PC-3 (cell line): ENCODE results near the gene ITGAE. TPM values are rescaled to one million over a fixed set of nuclear protein-coding genes. Genes with fewer than 3 reads are reported as not detected.
A peak's percentile ranks its signal among the peaks of the same experiment; 100 is the strongest.

ENCODE experiments used
- ATAC-seq: fragments of 200-7000 bp; cut with Tn5 transposase; 2 replicates; pipeline ENCODE4 v1.9.1; 2020; ENCODE audit warnings: mild to moderate bottlenecking, moderate library complexity
- BruUV-seq: library from RNA; stranded (reverse); fragments of 400-500 nt; replicated peaks from 2 replicates; lab custom pipeline; 2021; lab: Mats Ljungman, UMichigan
- CTCF ChIA-PET: fragments of 300-600 bp; sonication (Branson Sonifier 250); formaldehyde crosslinking; loops from one replicate; lab custom pipeline; 2022; ENCODE audit warnings: antibody characterized with exemption; lab: Charles Lee
- POLR2A ChIA-PET: fragments of 300-600 bp; sonication (Branson Sonifier 250); formaldehyde crosslinking; loops from one replicate; lab custom pipeline; 2022; ENCODE audit warnings: antibody characterized with exemption; ENCODE audit not compliant: unreplicated experiment; lab: Charles Lee
- DNase-seq: peaks from one replicate; pipeline ENCODE4 v3.0.0-alpha.2; 2015
- H2AFZ ChIP-seq: fragments of 300-600 bp; sonication (generic); 2 replicates; pipeline ENCODE4 v1.6.0; 2016; ENCODE audit warnings: antibody characterized with exemption, low read length
- H3F3A ChIP-seq: fragments of 300-600 bp; sonication (generic); one replicate; pipeline ENCODE4 v1.6.0; 2017; ENCODE audit warnings: antibody characterized with exemption, low read length, control low read depth, mild to moderate bottlenecking; ENCODE audit not compliant: unreplicated experiment
- H3K27ac ChIP-seq: fragments of 300-600 bp; sonication (generic); 2 replicates; pipeline ENCODE4 v1.5.1; 2016; ENCODE audit warnings: mild to moderate bottlenecking, low read length
- H3K27me3 ChIP-seq: fragments of 300-600 bp; sonication (generic); 2 replicates; pipeline ENCODE4 v1.6.1; 2016; ENCODE audit warnings: low read length, mixed read lengths
- H3K36me3 ChIP-seq: fragments of 300-600 bp; sonication (generic); 2 replicates; pipeline ENCODE4 v1.6.1; 2016; ENCODE audit warnings: low read depth, mixed run types, low read length, mixed read lengths
- H3K4me1 ChIP-seq: fragments of 300-600 bp; sonication (generic); 2 replicates; pipeline ENCODE4 v1.5.1; 2016; ENCODE audit warnings: low read length; ENCODE audit not compliant: insufficient read depth
- H3K4me2 ChIP-seq: fragments of 300-600 bp; sonication (generic); 2 replicates; pipeline ENCODE4 v1.6.0; 2016; ENCODE audit warnings: low read length
- H3K4me3 ChIP-seq: fragments of 300-600 bp; sonication (generic); 2 replicates; pipeline ENCODE4 v1.5.1; 2016; ENCODE audit warnings: mild to moderate bottlenecking, low read length, mixed read lengths
- H3K79me2 ChIP-seq: fragments of 300-600 bp; sonication (generic); 2 replicates; pipeline ENCODE4 v1.6.1; 2017; ENCODE audit warnings: low read length, mixed read lengths
- H3K9ac ChIP-seq: fragments of 300-600 bp; sonication (generic); 2 replicates; pipeline ENCODE4 v1.6.0; 2016; ENCODE audit warnings: mild to moderate bottlenecking, low read length
- H3K9me2 ChIP-seq: fragments of 300-600 bp; sonication (generic); replicated peaks from 2 replicates; pipeline ENCODE4 v1.6.1; 2016; ENCODE audit warnings: mixed run types, low read length, mixed read lengths
- H3K9me3 ChIP-seq: fragments of 300-600 bp; sonication (generic); 2 replicates; pipeline ENCODE4 v1.6.1; 2016; ENCODE audit warnings: low read length, mixed read lengths
- H4K20me1 ChIP-seq: fragments of 300-600 bp; sonication (generic); 2 replicates; pipeline ENCODE4 v1.6.1; 2016; ENCODE audit warnings: low read length, mixed read lengths
- CTCF ChIP-seq: fragments of 300-600 bp; sonication (generic); conservative IDR thresholded peaks from 2 replicates; pipeline ENCODE4 v1.5.1; 2017; ENCODE audit warnings: antibody characterized with exemption, low read depth, mild to moderate bottlenecking, low read length
- EZH2 ChIP-seq: fragments of 300-600 bp; sonication (generic); IDR thresholded peaks from one replicate; pipeline ENCODE4 v1.6.1; 2017; ENCODE audit warnings: antibody characterized with exemption, mild to moderate bottlenecking, low read length; ENCODE audit not compliant: unreplicated experiment
- EZH2phosphoT487 ChIP-seq: fragments of 300-600 bp; sonication (generic); IDR thresholded peaks from 2 replicates; pipeline ENCODE4 v1.6.1; 2018; ENCODE audit warnings: mild to moderate bottlenecking, antibody characterized with exemption, low read length, borderline replicate concordance
- intact Hi-C: fragments of 100-400 bp; cut with micrococcal nuclease; formaldehyde crosslinking; loops from 2 replicates; pipeline ENCODE4 v1.9.0; 2023
- total RNA-seq: library from RNA; depleted of rRNA; stranded (reverse); fragments of >200 nt; gene quantifications from 2 replicates; pipeline ENCODE4 v1.2.3, GENCODE V29; 2014

The ITGAE gene
- total RNA-seq, 1 experiment from 2014 or later = 42.0 TPM

- intact Hi-C loops = no loop called here
- TF ChIP-seq CTCF (no peak), EZH2 (no peak), EZH2phosphoT487 (no peak)
- POLR2A ChIA-PET = no interaction called here
- Histone ChIP-seq H3K9me2 (no peaks in the 10 kb centered on the region), H2AFZ (no peak overlapping the region), H3F3A (no peaks in the 10 kb centered on the region), H3K79me2 (no peaks in the 10 kb centered on the region), H3K4me3 (no peak overlapping the region), H3K27me3 (no peaks in the 10 kb centered on the region), H3K27ac (no peak overlapping the region), H3K9me3 (no peaks in the 10 kb centered on the region), H3K9ac (no peak overlapping the region), H3K4me2 (no peak overlapping the region), H4K20me1 (no peaks in the 10 kb centered on the region), H3K36me3 (no peaks in the 10 kb centered on the region; the same call in 1 of the 2 replicates), H3K4me1 (no peaks in the 10 kb centered on the region)
- CTCF ChIA-PET = no interaction called here
- DNase-seq = no peak
- no peak for ATAC-seq
- BruUV-seq = no TSS peak
Measured at GRCh38 chr17:3688027-3688553, 112.9 kb downstream of the ITGAE start.

GRCh38 chr17:3685174-3685573 lies 115.8 kb downstream of the ITGAE start:
- Histone ChIP-seq H2AFZ (no peak overlapping the region), H3K4me2 (no peak overlapping the region), H3K36me3 (no peaks in the 10 kb centered on the region; the same call in 1 of the 2 replicates), H3K9ac (no peak overlapping the region), H3K9me3 (no peaks in the 10 kb centered on the region), H4K20me1 (no peaks in the 10 kb centered on the region), H3K27me3 (no peaks in the 10 kb centered on the region), H3K4me1 (no peaks in the 10 kb centered on the region), H3K27ac (no peak overlapping the region), H3K4me3 (no peak overlapping the region), H3K9me2 (no peaks in the 10 kb centered on the region), H3K79me2 (no peaks in the 10 kb centered on the region), H3F3A (no peaks in the 10 kb centered on the region)
- POLR2A ChIA-PET = no interaction called here
- TF ChIP-seq EZH2 (no peak), EZH2phosphoT487 (no peak), CTCF (no peak)
- ATAC-seq (no peak), DNase-seq (no peak)
- BruUV-seq = no TSS peak
- CTCF ChIA-PET = no interaction called here
- intact Hi-C loops = no loop called here

- no peak overlapping the region for H2AFZ ChIP-seq
- no peak overlapping the region for H3K9ac ChIP-seq
- ATAC-seq = peak; percentile 62; the same call in 1 of the 2 replicates
- no peaks in the 10 kb centered on the region for H3F3A ChIP-seq
- no TSS peak for BruUV-seq
- DNase-seq = peak; percentile 35
- H3K4me1 ChIP-seq = no peaks in the 10 kb centered on the region
- no peak overlapping the region for H3K27ac ChIP-seq
- ChIA-PET CTCF (no interaction called here), POLR2A (no interaction called here)
- H4K20me1 ChIP-seq = no peaks in the 10 kb centered on the region
- no peaks in the 10 kb centered on the region; the same call in 1 of the 2 replicates for H3K36me3 ChIP-seq
- intact Hi-C loops = loop anchor here (5.0 kb wide), 1 partner anchor 49 kb away; no protein-coding TSS in a partner anchor
- H3K9me2 ChIP-seq = no peaks in the 10 kb centered on the region
- no peak overlapping the region for H3K4me3 ChIP-seq
- H3K79me2 ChIP-seq = no peaks in the 10 kb centered on the region
- no peaks in the 10 kb centered on the region for H3K9me3 ChIP-seq
- TF ChIP-seq CTCF (peak; percentile 75), EZH2 (no peak), EZH2phosphoT487 (no peak)
- H3K27me3 ChIP-seq = no peaks in the 10 kb centered on the region
- no peak overlapping the region for H3K4me2 ChIP-seq
Measured at GRCh38 chr17:3683054-3683511, 117.9 kb downstream of the ITGAE start.
